IPS-18c (cell line): ENCODE results near the gene ENDOV.
"Not testable (repeated sequence)": the region's sequence is repeated elsewhere in the genome, so short reads cannot be mapped to it uniquely, and the experiment has no call there.

Source experiments
- H3K4me3 ChIP-seq: 2 replicates; pipeline ENCODE4 v1.7.0; 2013; ENCODE audit warnings: low read depth, mild to moderate bottlenecking, low read length, moderate library complexity; ENCODE audit not compliant: insufficient read depth
- H3K9me3 ChIP-seq: one replicate; pipeline ENCODE4 v1.6.1; 2013; ENCODE audit warnings: mild to moderate bottlenecking, low read length, moderate library complexity; ENCODE audit not compliant: control insufficient read depth, insufficient read depth

The ENDOV gene

DNA sequence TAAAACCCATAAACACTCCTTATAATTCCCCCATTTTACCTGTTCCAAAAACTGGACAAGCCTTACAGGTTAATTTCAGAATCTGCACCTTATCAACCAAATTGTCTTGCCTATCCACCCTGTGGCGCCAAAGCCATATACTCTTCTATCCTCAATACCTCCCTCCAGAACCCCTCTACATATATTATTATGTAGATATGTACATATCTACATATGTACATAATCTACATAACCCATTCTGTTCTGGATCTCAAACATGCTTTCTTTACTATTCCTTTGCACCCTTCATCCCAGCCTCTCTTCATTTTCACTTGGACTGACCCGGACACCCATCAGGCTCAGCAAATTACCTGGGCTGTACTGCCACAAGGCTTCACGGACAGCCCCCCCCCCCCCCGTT lies 12.0 kb upstream of the ENDOV start:
- H3K9me3 ChIP-seq = no peaks in the 10 kb centered on the region
- no peak overlapping the region for H3K4me3 ChIP-seq

GRCh38 chr17:80406146-80406545 lies 8.8 kb upstream of the ENDOV start:
- H3K4me3 ChIP-seq = no peak overlapping the region

GRCh38 chr17:80407917-80408316 lies 7.0 kb upstream of the ENDOV start:
- H3K9me3 ChIP-seq, H3K4me3 ChIP-seq: not testable (repeated sequence)

More at GRCh38 chr17:80406146-80406545, 8.8 kb upstream of the ENDOV start:
- H3K9me3 ChIP-seq = no peaks in the 10 kb centered on the region

- Histone ChIP-seq H3K4me3 (no peak overlapping the region), H3K9me3 (no peaks in the 10 kb centered on the region)
Observed at GRCh38 chr17:80408872-80409271, 6.1 kb upstream of the ENDOV start.

GRCh38 chr17:80409626-80410025 lies 5.3 kb upstream of the ENDOV start:
- no peaks in the 10 kb centered on the region for H3K9me3 ChIP-seq
- no peak overlapping the region for H3K4me3 ChIP-seq

DNA sequence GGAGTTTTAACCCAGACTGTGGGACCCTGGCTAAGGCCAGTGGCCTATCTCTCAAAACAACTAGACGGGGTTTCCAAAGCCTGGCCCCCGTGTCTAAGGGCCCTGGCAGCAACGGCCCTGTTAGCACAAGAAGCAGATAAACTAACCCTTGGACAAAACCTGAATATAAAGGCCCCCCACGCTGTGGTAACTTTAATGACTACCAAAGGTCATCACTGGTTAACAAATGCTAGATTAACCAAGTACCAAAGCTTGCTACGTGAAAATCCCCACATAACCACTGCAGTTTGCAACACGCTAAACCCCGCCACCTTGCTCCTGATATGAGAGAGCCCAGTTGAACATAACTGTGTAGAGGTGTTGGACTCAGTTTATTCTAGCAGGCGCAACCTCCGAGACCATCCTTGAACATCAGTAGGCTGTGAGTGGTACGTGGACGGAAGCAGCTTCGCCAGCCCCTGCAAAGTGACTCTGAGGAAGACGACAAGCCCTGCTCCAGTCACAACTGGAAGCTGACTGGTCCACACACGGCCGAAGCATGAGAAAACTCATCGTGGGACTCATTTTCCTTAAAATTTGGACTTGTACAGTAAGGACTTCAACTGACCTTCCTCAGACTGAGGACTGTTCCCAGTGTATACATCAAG lies 4.4 kb upstream of the ENDOV start:
- H3K4me3 ChIP-seq, H3K9me3 ChIP-seq: not testable (repeated sequence)

- Histone ChIP-seq H3K4me3 (peak overlapping the region; percentile 100), H3K9me3 (no peaks in the 10 kb centered on the region)
Observed at GRCh38 chr17:80413771-80414507, 1.0 kb upstream of the ENDOV start.

DNA sequence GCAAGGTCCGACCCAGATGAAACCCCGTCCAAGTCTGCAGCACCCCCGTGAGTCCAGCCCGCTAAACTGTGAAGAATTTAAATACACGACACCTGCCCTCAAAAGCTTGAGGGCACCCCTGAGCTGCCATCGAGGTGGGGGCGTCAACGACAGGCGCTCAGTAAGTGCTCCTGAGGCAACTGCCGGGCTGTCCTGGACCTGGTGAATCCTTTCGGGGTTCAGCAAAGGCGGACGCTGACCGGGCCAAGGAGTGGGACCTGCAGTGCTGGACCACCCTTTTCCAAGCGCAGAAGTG lies 512 bp upstream of the ENDOV start:
- H3K4me3 ChIP-seq = peak overlapping the region; percentile 100
- H3K9me3 ChIP-seq = no peaks in the 10 kb centered on the region

- peak overlapping the region; percentile 100 for H3K4me3 ChIP-seq
- no peaks in the 10 kb centered on the region for H3K9me3 ChIP-seq
Observed at GRCh38 chr17:80415626-80416137, 715 bp downstream of the ENDOV start.

- H3K9me3 ChIP-seq = no peaks in the 10 kb centered on the region
- 0 out of 2 replicates have a peak overlapping the region, but pooled peaks have one; percentile 100 for H3K4me3 ChIP-seq
Observed at GRCh38 chr17:80416260-80416939, 1.4 kb downstream of the ENDOV start.

GRCh38 chr17:80416940-80417293 lies 1.9 kb downstream of the ENDOV start:
- Histone ChIP-seq H3K9me3 (no peaks in the 10 kb centered on the region), H3K4me3 (no peak overlapping the region)

DNA sequence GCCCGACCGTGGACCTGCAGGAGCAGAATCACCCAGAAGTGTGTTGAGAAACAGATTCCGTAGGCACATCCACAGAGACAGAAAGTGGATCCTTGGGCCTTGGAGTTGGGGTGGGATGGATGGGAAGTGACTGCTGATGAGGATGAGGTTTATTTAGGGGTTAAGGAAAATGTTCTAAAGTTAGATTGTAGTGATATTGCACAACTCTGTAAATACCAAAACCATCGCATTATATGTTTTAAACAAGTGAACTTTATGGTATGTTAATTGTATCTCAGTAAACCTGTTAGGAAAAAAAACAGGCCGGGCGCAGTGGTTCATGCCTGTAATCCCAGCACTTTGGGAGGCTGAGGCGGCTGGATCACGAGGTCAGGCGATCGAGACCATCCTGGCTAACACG lies 3.6 kb downstream of the ENDOV start:
- Histone ChIP-seq H3K9me3 (no peaks in the 10 kb centered on the region), H3K4me3 (no peak overlapping the region)

DNA sequence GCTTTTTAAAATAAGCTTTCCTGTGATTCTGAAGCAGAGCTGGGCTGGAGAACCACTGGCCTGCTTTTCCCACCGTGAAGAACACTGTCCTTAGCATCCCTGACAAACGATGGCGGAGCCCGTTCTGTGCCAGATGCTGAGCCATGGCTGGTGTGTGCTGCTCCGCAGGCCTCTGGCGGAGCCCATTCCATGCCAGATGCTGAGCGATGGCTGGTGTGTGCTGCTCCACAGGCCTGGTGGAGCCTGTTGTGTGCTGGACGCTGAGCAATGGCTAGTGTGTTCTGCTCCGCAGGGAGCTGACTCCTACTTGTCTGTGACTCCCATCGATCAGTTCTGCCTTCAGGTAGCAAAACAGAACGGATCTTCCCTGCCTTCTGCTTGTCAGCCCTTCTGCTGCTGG lies 4.3 kb downstream of the ENDOV start:
- H3K9me3 ChIP-seq = no peaks in the 10 kb centered on the region
- no peak overlapping the region for H3K4me3 ChIP-seq

DNA sequence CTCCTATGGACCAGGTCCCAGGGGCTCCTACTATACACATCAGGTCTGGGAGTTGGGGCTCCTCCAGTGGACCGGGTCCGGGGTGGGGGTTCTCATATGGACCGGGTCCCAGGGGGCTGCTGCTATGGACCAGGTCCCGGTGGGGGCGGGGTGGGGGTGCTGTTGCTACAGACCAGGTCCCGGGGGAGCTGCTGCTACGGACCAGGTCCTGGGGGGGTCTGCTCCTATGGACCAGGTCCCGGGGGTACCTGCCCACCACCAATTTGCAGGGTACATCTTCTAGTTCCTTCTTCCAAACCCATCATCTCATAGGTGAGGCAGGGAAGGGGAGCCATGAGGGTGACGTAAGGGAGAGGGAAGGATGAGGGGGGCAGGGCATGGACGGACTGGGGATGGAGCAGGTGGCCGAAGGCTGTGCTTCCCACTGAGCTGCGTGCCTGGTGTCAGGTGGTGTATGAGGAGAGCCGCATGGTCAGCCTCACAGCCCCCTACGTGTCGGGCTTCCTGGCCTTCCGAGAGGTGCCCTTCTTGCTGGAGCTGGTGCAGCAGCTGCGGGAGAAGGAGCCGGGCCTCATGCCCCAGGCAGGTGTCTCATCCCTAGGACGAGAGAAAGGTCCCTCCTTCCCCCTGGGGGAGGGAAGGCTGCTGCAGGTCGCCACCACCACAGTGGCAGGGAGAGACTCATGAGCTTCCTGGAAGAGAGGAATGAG lies 6.6 kb downstream of the ENDOV start:
- H3K9me3 ChIP-seq = no peaks in the 10 kb centered on the region

DNA sequence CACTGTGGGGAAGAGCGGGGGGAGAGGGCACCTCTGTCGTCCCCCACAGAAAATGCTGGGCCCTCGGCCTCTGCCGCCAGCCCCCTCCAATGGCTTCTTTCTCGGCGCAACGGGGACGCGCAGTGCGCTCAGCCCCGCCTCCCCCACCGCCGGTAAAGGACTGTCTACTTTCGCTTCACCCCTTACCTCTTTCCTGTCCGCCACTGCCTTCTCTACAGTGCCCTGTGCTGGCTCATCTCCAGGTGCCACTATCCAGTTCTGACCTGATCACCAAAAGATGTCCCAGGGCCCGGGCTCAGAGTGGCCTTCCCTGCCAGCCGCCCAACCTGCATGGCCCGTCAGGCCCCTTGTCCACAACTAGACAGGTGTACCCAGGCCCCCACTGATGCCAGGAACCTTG lies 7.3 kb downstream of the ENDOV start:
- no peak overlapping the region for H3K4me3 ChIP-seq
- H3K9me3 ChIP-seq = no peaks in the 10 kb centered on the region

More for the DNA sequence above, 6.6 kb downstream of the ENDOV start:
- no peak overlapping the region for H3K4me3 ChIP-seq

GRCh38 chr17:80422981-80423380 lies 8.0 kb downstream of the ENDOV start:
- no peaks in the 10 kb centered on the region for H3K9me3 ChIP-seq
- no peak overlapping the region for H3K4me3 ChIP-seq

DNA sequence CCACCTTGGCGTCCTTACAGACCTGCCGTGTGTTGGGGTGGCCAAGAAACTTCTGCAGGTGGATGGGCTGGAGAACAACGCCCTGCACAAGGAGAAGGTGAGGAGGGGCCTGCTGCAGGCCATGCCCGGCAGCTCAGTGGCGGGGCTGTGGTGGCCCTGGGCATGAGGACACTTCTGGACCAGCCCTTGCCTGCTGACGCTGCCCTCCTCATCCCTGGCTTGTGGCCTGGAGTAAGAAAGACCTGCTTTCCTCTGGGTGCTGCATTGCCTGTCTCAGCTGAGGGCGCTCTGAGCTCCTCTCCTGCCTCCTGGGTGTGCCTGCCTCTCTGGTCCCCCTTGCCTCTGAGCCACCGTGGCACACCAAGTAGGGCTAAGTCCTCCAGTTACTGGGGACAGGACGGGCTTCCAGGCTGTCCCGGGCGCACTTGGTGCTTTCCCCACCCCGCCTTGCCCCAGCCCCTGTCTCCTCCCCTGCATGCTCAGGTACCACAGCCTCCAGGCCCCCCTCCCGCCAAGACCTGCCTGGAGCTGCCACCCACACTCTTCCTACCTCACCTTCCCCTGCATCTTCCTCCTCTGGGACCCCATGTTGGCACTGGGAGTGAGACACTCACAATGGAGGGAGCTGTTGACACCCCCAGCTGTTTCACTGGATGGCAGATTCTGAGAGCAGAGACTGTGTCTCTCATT lies 8.7 kb downstream of the ENDOV start:
- no peak overlapping the region for H3K4me3 ChIP-seq
- no peaks in the 10 kb centered on the region for H3K9me3 ChIP-seq
